Measurements from ENCODE around the gene MGAT5.

Gene MGAT5

DNA sequence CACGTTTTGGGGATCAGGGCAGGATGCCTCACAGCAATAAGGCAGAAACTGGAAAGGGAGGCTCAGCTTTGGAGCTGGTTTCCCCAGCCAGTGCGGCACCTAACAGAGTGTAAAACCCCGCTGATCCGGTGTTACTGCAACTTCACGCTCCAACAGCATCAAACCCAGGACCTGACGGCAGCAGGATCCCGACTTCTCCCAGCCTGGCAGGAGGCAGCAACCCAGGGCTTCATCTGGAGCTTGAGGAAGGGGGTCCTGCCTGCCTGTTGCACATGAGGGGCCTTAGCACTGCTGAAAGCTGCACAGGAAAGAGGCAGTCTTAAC lies 209.8 kb downstream of the MGAT5 start:
- no peak for ATAC-seq
- TF ChIP-seq ZC3H10 (CRISPR knock-in tag; IDR thresholded peaks at IDR 0.05) (no peak), ZNF8 (CRISPR knock-in tag; IDR thresholded peaks at IDR 0.05) (no peak), CSDC2 (CRISPR knock-in tag; IDR thresholded peaks at IDR 0.05) (no peak), RARB (CRISPR knock-in tag; IDR thresholded peaks at IDR 0.05) (no peak), ZNF70 (CRISPR knock-in tag; IDR thresholded peaks at IDR 0.05) (no peak), GLIS3 (CRISPR knock-in tag; IDR thresholded peaks at IDR 0.05) (no peak), ZFP3 (CRISPR knock-in tag; IDR thresholded peaks at IDR 0.05) (no peak)
- TF ChIP-seq, protein P1, sequence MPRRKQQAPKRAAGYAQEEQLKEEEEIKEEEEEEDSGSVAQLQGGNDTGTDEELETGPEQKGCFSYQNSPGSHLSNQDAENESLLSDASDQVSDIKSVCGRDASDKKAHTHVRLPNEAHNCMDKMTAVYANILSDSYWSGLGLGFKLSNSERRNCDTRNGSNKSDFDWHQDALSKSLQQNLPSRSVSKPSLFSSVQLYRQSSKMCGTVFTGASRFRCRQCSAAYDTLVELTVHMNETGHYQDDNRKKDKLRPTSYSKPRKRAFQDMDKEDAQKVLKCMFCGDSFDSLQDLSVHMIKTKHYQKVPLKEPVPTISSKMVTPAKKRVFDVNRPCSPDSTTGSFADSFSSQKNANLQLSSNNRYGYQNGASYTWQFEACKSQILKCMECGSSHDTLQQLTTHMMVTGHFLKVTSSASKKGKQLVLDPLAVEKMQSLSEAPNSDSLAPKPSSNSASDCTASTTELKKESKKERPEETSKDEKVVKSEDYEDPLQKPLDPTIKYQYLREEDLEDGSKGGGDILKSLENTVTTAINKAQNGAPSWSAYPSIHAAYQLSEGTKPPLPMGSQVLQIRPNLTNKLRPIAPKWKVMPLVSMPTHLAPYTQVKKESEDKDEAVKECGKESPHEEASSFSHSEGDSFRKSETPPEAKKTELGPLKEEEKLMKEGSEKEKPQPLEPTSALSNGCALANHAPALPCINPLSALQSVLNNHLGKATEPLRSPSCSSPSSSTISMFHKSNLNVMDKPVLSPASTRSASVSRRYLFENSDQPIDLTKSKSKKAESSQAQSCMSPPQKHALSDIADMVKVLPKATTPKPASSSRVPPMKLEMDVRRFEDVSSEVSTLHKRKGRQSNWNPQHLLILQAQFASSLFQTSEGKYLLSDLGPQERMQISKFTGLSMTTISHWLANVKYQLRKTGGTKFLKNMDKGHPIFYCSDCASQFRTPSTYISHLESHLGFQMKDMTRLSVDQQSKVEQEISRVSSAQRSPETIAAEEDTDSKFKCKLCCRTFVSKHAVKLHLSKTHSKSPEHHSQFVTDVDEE (CRISPR knock-in tag; IDR thresholded peaks at IDR 0.05) = no peak
- TF ChIP-seq, protein P2, sequence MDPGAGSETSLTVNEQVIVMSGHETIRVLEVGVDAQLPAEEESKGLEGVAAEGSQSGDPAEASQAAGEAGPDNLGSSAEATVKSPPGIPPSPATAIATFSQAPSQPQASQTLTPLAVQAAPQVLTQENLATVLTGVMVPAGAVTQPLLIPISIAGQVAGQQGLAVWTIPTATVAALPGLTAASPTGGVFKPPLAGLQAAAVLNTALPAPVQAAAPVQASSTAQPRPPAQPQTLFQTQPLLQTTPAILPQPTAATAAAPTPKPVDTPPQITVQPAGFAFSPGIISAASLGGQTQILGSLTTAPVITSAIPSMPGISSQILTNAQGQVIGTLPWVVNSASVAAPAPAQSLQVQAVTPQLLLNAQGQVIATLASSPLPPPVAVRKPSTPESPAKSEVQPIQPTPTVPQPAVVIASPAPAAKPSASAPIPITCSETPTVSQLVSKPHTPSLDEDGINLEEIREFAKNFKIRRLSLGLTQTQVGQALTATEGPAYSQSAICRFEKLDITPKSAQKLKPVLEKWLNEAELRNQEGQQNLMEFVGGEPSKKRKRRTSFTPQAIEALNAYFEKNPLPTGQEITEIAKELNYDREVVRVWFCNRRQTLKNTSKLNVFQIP (CRISPR knock-in tag; IDR thresholded peaks at IDR 0.05; ENCODE audit: borderline replicate concordance, low read depth) = no peak

DNA sequence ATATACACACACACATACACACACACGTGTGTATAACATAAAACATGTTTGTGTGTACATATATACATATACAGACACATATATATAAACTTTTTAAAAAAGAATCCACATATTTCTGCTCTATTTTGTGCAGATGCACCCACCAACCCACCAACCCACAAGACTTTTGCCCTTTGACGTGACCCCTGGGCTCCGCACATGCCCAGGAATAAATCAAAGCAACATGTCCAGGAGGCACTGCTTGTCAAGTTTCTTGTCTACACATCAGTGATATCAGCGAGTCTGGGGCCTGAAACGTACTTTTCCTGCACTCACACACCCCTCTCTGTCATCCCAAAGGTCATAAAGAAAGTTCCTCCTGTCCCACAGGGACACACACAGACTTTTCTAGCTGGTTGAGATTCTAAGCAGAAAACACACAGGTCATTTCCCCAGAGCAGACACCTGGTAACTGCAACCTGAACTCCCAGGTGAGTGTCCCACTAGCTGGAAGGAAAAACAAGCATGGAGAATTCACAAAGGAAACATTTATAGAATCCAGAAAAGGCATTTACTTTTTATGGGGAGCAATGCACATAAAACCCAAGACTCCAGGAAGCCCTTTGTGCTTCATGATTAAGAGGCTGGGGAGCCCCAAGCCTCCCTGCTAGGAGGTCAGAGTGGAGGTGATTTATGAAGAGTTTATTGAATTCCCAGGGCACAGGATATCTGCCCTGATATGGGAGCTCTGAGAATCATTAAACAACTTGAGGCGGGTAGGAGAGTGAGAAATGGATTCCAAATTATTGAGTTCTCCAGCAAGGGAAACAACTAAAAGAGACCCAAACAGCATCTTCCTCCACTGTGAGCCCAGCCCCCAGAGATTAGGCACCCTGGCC lies 211.6 kb downstream of the MGAT5 start:
- TF ChIP-seq PPARA (CRISPR knock-in tag; IDR thresholded peaks at IDR 0.05; ENCODE audit: borderline replicate concordance) (no peak), ZC3H10 (CRISPR knock-in tag; IDR thresholded peaks at IDR 0.05) (no peak)
- no peak for ATAC-seq

DNA sequence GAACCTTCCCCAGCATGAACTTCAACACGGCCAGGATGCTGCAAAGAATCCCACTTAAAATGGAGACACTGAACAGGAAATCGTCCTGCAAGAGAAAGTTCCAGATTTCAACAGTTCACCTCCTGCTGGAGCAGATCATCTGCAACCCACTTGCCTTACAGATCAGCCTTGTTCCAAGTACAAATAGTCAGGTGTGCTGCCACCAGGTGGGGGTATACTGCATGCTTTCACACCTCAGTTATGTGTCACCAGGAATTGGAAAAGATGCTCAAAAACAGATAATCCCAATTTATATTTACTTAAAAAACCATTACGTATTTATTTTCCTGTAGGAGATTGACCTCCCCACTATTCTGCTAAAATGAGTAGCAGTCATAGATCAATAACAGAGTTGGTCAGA lies 212.3 kb downstream of the MGAT5 start:
- TF ChIP-seq OSR1 (CRISPR knock-in tag; IDR thresholded peaks at IDR 0.05) (no peak), CSDC2 (CRISPR knock-in tag; IDR thresholded peaks at IDR 0.05) (no peak), ZFP30 (CRISPR knock-in tag; IDR thresholded peaks at IDR 0.05) (no peak)
- ATAC-seq = peak; percentile 32; the same call in 1 of the 3 replicates

DNA sequence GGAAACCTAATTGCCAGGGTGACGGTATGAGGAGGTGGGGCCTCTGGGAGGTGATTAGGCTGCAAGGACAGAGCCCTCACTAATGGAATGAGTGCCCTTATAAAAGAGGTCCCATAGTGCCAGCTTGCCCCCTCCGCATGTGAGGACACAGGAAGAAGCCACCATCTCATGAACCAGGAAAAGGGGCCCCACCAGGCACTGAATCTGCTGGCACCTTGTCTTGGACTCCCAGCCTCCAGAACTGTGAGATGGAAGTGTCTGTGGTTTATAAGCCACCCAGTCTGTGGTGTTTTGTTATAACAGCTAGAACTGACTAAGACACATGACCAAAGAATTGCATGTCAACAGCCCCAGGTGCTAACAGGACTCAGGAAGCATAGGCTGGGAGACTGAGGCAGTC lies 214.3 kb downstream of the MGAT5 start:
- TF ChIP-seq ZFP3 (CRISPR knock-in tag; IDR thresholded peaks at IDR 0.05) (no peak), ZNF8 (CRISPR knock-in tag; IDR thresholded peaks at IDR 0.05) (no peak), PPARA (CRISPR knock-in tag; IDR thresholded peaks at IDR 0.05; ENCODE audit: borderline replicate concordance) (no peak), SNAI2 (CRISPR knock-in tag; IDR thresholded peaks at IDR 0.05) (no peak), ZFP30 (CRISPR knock-in tag; IDR thresholded peaks at IDR 0.05) (no peak), RARB (CRISPR knock-in tag; IDR thresholded peaks at IDR 0.05) (no peak), ZNF565 (CRISPR knock-in tag; conservative IDR thresholded peaks at IDR 0.05; ENCODE audit: low read depth) (no peak), TOX (CRISPR knock-in tag; IDR thresholded peaks at IDR 0.05; ENCODE audit: borderline replicate concordance) (no peak)
- TF ChIP-seq, protein P3, sequence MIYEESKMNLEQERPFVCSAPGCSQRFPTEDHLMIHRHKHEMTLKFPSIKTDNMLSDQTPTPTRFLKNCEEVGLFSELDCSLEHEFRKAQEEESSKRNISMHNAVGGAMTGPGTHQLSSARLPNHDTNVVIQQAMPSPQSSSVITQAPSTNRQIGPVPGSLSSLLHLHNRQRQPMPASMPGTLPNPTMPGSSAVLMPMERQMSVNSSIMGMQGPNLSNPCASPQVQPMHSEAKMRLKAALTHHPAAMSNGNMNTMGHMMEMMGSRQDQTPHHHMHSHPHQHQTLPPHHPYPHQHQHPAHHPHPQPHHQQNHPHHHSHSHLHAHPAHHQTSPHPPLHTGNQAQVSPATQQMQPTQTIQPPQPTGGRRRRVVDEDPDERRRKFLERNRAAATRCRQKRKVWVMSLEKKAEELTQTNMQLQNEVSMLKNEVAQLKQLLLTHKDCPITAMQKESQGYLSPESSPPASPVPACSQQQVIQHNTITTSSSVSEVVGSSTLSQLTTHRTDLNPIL (CRISPR knock-in tag; IDR thresholded peaks at IDR 0.05; ENCODE audit: low read depth) = no peak
- TF ChIP-seq, protein P4, sequence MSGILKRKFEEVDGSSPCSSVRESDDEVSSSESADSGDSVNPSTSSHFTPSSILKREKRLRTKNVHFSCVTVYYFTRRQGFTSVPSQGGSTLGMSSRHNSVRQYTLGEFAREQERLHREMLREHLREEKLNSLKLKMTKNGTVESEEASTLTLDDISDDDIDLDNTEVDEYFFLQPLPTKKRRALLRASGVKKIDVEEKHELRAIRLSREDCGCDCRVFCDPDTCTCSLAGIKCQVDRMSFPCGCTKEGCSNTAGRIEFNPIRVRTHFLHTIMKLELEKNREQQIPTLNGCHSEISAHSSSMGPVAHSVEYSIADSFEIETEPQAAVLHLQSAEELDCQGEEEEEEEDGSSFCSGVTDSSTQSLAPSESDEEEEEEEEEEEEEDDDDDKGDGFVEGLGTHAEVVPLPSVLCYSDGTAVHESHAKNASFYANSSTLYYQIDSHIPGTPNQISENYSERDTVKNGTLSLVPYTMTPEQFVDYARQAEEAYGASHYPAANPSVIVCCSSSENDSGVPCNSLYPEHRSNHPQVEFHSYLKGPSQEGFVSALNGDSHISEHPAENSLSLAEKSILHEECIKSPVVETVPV (CRISPR knock-in tag; IDR thresholded peaks at IDR 0.05) = no peak
- TF ChIP-seq, protein P5, sequence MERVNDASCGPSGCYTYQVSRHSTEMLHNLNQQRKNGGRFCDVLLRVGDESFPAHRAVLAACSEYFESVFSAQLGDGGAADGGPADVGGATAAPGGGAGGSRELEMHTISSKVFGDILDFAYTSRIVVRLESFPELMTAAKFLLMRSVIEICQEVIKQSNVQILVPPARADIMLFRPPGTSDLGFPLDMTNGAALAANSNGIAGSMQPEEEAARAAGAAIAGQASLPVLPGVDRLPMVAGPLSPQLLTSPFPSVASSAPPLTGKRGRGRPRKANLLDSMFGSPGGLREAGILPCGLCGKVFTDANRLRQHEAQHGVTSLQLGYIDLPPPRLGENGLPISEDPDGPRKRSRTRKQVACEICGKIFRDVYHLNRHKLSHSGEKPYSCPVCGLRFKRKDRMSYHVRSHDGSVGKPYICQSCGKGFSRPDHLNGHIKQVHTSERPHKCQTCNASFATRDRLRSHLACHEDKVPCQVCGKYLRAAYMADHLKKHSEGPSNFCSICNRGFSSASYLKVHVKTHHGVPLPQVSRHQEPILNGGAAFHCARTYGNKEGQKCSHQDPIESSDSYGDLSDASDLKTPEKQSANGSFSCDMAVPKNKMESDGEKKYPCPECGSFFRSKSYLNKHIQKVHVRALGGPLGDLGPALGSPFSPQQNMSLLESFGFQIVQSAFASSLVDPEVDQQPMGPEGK (CRISPR knock-in tag; IDR thresholded peaks at IDR 0.05; ENCODE audit: borderline replicate concordance) = no peak
- TF ChIP-seq, protein P1 (CRISPR knock-in tag; IDR thresholded peaks at IDR 0.05) = no peak
- no peak for ATAC-seq
